HG03558 (cell line): ENCODE measurements around the gene RAB3IP.
"Not testable (repeated sequence)": the region's sequence is repeated elsewhere in the genome, so short reads cannot be mapped to it uniquely, and the experiment has no call there.

Experiments
- ATAC-seq: cut with Tn5 transposase; IDR thresholded peaks from one replicate; pipeline ENCODE4 v1.9.1; 2021; ENCODE audit warnings: moderate number of reproducible peaks; ENCODE audit not compliant: unreplicated experiment; ENCODE audit errors: extremely low read depth

RAB3IP gene

DNA sequence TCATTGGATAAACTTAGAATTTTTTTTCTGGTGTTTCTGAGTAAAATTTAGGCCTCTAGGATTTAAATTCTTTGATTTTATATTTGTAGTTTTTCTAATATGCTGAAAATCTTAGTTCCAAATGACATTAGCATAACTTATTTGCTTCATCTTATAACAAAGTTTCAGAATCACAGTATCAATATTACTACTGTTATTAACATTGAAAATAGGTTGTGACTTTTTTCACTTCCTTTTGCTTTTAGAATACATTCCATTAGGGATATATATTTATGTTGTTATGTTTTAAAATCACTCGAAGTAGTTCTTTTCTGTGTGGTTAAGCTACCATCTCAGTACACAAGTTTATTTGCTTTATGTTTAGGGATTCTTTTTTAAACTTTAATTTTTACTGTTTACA lies 12.8 kb downstream of the RAB3IP start:
- ATAC-seq: no peak

DNA sequence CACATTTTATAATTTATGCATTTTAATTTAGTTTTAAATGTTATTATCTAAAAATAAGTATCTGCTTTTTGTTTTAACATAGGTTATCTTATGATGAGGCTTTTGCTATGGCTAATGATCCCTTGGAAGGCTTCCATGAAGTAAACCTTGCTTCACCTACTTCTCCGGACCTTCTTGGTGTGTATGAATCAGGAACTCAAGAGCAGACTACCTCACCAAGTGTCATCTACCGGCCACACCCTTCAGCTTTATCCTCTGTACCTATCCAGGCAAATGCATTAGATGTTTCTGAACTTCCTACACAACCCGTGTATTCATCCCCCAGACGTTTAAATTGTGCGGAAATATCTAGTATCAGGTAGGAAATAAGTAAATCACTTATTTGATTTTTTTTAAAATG lies 16.6 kb downstream of the RAB3IP start:
- ATAC-seq: no peak

DNA sequence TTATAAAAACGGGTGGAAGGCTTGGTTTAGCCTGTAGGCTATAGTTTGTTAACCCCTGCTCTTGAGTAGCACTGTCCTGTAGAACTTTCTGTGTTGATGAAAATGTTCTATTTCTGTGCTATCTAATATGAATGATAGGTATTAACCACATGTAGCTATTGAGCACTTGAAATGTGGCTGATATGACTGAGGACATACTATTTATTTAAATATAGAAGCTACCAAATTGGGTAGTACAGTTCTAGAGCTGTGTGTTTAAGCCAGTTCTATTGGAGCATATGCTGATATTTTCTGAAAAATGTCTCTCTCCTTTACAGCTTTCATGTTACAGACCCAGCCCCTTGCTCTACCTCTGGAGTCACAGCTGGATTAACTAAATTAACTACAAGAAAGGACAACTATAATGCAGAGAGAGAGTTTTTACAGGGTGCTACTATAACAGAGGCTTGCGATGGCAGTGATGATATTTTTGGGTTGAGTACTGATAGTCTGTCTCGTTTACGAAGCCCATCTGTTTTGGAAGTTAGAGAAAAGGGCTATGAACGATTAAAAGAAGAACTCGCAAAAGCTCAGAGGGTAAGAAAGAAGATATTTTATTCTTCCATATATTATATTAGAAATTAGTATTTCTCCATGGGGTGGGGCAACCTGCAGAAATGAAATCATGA lies 17.6 kb downstream of the RAB3IP start:
- ATAC-seq: no peak

DNA sequence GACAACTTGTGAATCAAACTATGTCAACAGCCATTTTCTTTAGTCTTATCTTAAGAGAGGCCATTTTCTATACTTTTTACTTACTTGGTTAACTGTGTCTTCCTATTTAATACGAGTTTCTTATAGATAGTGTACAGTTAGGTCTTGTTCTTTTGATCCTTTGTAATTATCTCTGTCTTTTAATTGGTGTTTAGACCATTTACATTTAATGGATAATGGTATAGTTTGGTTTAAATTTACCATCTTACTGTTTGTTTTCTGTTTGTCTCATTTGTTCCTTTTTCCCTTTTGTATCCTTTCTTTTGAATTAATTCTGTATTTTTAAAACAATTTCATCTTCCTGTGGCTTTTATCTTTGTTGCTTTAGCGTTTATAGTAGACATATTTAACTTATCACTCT lies 19.4 kb downstream of the RAB3IP start:
- ATAC-seq: no peak

DNA sequence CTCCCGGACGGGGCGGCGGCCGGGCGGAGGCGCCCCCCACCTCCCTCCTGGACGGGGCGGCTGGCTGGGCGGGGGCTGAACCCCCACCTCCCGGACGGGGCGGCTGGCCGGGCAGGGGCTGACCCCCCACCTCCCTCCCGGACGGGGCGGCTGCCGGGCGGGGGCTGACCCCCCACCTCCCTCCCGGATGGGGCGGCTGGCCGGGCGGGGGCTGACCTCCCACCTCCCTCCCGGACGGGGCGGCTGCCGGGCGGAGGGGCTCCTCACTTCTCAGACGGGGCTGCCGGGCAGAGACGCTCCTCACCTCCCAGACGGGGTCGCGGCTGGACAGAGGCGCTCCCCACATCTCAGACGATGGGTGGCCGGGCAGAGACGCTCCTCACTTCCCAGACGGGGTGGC lies 20.9 kb downstream of the RAB3IP start:
- ATAC-seq: not testable (repeated sequence)

DNA sequence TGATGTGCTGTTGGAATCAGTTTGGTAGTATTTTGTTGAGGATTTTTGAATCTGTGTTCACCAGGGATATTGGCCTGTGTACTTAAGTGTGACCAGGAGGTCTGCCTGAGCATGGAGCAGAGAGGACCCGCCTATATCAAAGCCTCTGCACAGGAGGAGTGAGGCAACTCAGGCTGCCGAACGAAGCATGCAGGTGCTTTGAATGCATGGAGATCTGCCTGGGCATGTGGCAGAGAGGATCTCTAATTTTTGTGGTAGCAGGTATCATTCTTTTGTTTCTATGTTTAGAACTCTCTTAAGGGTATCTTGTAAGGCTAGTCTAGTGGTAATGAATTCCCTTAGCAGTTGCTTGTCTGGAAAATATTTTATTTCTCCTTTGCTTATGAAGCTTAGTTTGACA lies 26.9 kb downstream of the RAB3IP start:
- ATAC-seq: no peak

DNA sequence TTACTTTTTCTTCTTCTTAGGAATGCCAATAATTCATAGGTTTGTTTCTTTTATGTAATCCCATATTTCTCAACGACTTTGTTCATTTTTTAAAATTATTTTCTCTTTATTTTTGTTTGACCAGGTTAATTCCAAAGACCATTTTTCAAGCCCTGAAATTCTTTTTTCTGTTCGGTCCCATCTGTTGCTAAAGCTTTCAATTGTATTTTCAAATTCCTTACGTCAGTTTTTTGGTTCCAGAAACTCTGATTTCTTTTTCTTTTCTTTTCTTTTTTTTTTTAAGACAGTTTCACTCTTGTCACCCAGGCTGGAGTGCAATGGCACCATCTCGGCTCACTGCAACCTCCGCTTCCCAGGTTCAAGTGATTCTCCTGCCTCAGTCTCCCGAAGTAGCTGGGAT lies 27.6 kb downstream of the RAB3IP start:
- no peak for ATAC-seq

DNA sequence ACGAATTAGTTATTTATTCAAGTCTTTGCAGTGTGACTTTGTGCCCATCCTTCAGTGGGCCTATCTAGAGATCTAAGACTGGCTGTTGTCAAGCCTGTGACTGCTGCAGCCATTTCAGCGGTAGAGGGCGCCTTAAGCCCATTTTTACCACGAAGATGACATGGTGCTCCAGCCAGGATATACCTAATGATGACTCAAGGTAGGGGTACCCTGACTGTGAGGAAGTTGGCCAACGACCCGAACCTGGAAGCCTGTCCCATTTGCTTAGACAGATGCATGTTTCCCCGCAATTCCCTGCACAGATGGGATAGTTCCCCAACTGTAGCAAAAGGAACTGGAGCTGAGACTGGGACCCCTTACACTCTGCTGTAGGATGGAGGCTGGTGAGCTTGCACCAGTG lies 41.3 kb downstream of the RAB3IP start:
- no peak for ATAC-seq

DNA sequence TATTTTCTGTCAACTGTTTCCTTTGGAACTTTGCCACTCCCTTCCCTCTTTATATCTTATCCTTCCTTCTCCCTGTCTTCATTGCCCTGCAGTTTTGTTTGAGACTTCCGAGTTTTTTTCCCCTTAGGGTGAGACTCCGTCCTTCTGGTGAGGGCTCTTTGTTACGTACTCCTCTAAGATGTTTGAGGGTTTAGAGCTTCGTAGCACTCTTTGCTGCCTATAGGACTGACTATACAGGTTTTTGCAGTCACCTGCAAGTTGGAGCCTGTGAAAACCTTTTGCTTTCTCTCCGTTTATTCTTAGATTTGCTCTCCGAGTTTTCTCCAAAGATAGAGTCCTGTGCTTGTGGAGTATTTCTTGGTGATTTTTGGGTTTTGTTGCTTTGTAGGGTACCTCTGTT lies 44.7 kb downstream of the RAB3IP start:
- ATAC-seq: no peak

DNA sequence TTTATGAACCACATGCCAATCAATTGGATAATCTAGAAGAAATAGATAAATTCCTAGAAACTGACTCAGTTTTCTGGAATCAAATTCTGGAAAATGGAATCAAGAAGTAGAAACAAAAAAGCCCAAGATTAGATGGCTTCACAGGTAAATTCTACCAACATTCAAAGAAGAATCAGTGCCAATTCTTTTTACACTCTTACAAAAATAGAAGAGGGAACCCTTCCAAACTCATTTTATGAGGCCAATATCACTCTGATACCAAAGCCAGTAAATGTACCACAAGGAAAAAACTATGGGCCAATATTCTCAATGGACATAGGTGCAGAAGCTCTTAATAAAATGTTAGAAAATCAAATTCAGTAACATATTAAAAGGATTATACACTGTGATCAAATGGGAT lies 50.7 kb downstream of the RAB3IP start:
- ATAC-seq: no peak

DNA sequence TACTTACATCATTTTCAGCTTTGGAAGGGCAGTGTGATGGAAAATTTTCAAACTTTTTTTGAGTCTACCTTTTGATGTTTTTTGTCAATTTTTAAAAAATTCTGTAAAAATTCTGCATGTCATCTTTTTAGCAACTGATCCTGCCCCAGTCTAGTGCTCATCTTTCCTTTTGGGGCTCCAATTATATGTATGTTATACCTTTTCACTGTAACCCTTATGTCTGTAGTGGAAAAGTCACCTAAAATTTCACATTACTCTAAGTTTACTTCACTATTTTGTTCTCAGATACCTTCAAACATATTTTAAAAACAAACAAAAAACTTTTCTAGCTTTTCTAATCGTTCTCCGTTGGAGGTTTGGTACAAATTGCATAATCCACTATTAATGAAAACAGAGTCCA lies 53.9 kb downstream of the RAB3IP start:
- no peak for ATAC-seq

DNA sequence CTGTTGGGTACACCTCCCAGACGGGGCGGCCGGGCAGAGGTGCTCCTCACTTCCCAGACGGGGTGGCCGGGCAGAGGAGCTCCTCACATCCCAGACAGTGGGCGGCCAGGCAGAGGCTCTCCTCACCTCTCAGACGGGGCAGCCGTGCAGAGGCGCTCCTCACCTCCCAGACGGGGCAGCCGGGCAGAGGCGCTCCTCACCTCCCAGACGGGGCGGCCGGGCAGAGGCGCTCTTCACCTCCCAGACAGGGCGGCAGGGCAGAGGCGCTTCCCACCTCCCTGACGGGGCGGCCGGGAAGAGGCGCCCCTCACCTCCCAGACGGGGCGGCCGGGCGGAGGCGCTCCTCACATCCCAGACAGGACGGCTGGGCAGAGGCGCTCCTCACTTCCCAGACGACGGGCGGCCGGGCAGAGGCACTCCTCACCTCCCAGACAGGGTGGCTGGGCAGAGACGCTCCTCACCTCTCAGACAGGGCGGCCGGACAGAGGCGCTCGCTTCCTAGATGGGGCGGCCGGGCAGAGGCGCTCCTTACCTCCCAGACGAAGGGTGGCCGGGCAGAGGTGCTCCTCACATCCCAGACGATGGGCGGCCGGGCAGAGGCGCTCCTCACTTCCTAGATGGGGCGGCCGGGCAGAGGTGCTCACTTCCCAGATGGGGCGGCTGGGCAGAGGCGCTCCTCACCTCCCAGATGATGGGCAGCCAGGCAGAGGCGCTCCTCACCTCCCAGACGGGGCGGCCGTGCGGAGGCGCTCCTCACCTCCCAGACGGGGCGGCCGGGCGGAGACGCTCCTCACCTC lies 68.6 kb downstream of the RAB3IP start:
- not testable (repeated sequence) for ATAC-seq

DNA sequence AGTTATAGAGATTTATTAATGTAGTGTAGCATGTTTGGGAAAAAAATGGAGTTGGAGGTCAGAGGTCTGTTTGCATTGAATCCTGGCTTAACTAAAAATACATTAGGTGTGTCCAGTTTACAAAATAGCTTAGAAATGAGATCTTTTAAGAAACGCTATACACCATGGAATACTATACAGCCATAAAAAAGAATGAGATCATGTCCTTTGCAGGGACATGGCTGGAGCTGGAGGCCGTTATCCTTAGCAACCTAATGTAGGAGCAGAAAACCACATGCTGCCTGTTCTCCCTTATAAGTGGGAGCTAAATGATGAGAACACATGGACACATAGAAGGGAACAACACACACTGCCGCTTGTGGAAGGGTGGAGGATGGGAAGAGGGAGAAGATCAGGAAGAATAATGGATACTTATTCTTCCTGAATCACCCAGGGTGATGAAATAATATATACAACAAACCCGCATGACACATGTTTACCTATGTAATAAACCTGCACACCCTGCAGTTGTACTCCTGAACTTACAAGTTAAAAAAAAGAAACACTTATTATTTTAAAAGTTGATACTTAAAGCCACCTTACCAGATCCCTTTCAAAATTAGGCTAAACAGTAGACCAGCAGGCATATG lies 72.3 kb downstream of the RAB3IP start:
- no peak for ATAC-seq

DNA sequence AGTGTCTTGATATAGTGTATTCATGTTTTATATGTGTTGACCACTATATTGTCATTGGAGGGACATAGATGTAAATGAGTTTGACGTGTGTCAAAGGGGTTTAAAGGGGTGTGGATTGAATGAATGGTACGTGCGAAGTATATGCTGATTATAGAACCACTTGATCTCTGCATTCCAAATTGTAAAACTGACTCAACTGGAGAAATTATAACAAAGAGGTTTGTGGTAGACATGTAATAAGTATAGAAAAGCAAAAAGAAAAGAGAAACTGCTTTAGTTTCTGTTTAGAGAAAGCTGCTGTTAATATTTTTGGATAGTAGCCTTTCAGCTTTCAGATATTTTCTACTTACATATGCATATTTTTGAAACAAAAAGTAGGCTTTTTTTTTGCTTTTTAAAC lies 77.4 kb downstream of the RAB3IP start:
- ATAC-seq: no peak

DNA sequence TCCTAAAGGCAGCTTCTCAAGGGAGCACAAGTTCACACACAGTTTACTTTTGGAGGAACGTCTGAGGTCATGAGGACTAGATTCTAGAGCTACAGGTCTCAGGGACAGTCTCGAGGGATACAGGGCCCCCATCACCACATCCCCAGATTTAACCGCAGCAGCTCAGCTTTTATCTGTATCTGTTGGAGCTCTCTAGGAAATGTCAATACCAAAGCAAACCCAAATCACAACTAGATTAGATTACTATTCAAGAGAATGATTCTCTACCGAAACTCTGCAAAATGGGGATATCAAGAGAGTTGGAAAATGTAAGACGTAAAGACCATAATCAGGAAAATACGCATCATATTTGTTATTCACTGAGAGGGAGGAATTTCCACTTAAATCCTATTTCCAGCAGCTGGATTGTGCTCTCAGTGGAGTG lies 82.4 kb downstream of the RAB3IP start:
- no peak for ATAC-seq

DNA sequence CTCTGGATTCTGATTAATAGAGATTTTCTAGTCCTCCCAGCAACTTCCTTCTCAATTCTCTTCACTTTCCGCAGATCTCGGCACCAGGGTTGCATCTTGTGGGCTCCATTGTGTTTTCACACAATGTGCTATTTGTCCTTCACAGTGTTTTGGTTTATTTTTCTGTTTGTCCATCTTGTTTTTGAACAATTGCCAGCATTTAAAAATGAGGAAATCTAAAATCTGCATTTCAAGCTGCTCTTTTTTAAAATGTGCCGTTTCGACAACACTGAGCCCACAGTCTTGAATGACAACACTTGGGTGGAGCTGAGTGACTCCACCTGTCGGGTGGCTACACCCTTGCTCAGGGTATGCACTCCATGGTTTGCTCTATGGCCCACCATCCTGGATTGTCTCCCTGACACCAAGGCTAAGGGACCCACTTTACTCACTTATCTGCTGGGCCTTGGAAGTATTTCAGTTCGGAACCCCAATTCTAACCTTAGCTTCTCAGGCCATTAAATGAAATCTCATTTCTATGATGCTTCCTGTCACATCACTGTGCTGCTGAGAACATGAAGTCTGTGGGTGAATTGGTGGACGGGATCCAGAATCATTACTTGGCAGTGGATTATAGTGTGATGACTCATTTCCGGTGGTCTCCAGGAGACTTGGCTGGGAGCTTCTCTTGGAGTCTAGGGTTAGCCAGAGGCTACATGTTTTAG lies 82.9 kb downstream of the RAB3IP start:
- ATAC-seq: no peak

DNA sequence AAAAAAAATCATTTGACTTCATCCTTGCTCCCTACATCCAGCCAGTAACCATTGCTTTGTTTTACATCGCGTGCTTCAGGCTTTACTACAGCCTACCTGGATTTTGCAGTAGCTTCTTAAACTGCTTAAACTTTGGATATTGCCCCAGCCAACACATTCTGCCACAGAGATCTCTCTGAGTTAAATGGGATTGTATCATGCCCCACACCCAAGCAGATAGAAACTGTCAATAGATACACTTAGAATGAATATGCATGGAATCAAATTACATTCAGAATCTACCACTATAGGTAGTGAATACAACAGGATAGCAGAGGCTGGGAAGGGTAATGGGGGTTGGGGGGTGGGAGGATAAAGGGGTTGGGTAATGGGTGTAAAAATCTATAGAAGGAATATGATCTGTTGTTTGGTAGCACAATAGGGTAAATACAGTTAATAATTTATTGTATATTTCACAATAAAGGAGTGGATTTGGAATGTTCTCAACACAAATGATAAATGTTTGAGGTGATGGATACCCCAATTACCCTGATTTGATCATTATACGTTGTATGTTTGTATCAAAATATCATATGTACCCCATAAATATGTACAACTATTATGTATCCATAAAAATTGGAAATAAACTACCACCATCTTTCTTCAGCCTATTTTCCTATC lies 83.7 kb downstream of the RAB3IP start:
- no peak for ATAC-seq

DNA sequence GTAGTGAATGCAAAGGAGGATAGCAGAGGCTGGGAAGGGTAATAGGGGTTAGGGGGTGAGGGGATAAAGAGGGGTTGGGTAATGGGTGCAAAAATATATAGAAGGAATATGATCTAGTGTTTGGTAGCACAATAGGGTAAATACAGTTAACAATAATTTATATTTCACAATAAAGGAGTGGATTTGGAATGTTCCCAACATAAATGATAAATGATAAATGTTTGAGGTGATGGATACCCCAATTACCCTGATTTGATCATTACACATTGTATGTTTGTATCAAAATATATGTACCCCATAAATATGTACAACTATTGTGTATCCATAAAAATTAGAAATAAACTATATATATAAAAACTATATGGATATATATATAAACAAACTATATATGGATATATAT lies 85.4 kb downstream of the RAB3IP start:
- ATAC-seq: no peak

DNA sequence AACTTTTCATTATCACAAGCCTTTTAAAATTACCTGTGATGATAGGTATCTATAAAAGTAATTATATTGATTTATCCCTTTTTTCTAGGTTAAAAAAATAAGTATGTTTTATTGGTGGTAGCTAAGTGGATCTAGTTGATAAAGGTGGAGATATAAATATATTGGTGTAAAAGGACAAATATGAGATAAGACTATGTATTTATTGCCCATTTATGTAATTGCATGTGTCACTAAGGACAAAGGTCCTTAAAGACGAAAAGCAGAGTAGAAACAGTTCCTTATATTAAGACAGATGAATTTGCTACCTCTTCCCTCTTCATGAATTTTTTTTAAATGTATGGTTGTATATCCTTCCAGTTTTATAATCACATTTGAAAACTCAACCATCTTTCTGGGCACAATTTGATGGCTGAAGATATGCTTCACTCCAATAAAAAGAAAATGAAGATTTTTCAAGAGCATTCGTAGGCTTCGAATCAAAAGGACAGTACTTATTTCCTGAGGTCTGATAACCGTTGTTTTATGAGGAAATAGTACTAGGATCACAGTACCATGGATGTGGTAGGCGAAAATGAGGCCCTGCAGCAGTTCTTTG lies 86.4 kb downstream of the RAB3IP start, which contains the start of gene MYRFL:
Gene MYRFL, plus strand, starts transcription at position 262 of the 595 bp plus-strand sequence. Its CDS starts 291 bp downstream, at position 553.
- ATAC-seq: no peak

DNA sequence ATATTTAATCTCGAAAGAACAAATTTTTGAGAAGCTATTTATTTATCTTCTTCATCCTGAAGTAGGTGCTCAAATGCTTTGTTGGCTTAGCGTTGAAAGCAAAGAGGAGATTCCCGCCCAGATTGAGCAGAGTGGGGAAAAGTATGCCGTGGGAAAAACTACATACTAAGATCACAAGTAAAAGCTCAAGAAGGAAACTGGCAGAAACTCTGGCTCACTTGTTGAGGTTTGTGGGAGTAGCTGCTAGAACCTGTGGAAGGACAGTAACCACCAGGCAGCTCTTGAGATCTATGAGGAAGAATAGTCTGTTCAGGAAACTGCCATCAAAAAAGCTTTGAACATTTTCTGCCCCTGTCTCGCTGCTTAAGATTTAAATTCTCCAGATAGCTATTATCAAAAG lies 90.2 kb downstream of the RAB3IP start:
- no peak for ATAC-seq
